ENCODE measurements around the gene LRRC32.

- TF ChIP-seq CTCF (IDR thresholded peaks at IDR 0.05; ENCODE audit: insufficient read depth, low read length, poor library complexity, severe bottlenecking) (no peak), EZH2phosphoT487 (conservative IDR thresholded peaks at IDR 0.05; ENCODE audit: low read length) (no peak)
Measured at GRCh38 chr11:76630600-76631281, 39.8 kb downstream of the LRRC32 start.
